Naive B cell (primary cell): ENCODE data around the gene TRAF3. TPM values are rescaled to one million over a fixed set of nuclear protein-coding genes. Genes with fewer than 3 reads are reported as not detected.
"Not testable (repeated sequence)": the region's sequence is repeated elsewhere in the genome, so short reads cannot be mapped to it uniquely, and the experiment has no call there.

Experiments used
- ATAC-seq, 2 donors: fragments of 150-1000 bp; cut with Tn5 transposase; 2 replicates each; pipeline ENCODE4 v1.10.0; 2021; ENCODE audit warnings: low read depth in 2 of 2, mild to moderate bottlenecking in 2 of 2, moderate library complexity in 2 of 2
- DNase-seq: peaks from one replicate; pipeline ENCODE4 v3.0.0; 2022
- H3K27ac Mint-ChIP-seq, 6 donors: one replicate each; pipeline ENCODE4 v1.8.0; 2020 to 2022; ENCODE audit warnings: mild to moderate bottlenecking in 6 of 6, mixed read lengths in 6 of 6, moderate library complexity in 5 of 6, inconsistent platforms in 2 of 6
- H3K27me3 Mint-ChIP-seq, 3 donors: one replicate each; pipeline ENCODE4 v1.8.0; 2021 to 2022; ENCODE audit warnings: mixed read lengths in 3 of 3, mild to moderate bottlenecking in 1 of 3
- H3K36me3 Mint-ChIP-seq, 2 donors: one replicate each; pipeline ENCODE4 v1.8.0; 2020 to 2022; ENCODE audit warnings: mixed read lengths in 2 of 2, inconsistent platforms in 1 of 2, mild to moderate bottlenecking in 1 of 2
- H3K4me1 Mint-ChIP-seq, 3 donors: one replicate each; pipeline ENCODE4 v1.8.0; 2020 to 2022; ENCODE audit warnings: mixed read lengths in 3 of 3, inconsistent platforms in 1 of 3, mild to moderate bottlenecking in 1 of 3, moderate library complexity in 1 of 3
- H3K4me3 Mint-ChIP-seq, 8 donors: one replicate each; pipeline ENCODE4 v1.8.0; 2020 to 2022; ENCODE audit warnings: mild to moderate bottlenecking in 8 of 8, mixed read lengths in 8 of 8, moderate library complexity in 8 of 8, inconsistent platforms in 2 of 8
- H3K9me3 Mint-ChIP-seq, 7 donors: one replicate each; pipeline ENCODE4 v1.8.0; 2020 to 2022; ENCODE audit warnings: mixed read lengths in 7 of 7, mild to moderate bottlenecking in 5 of 7, inconsistent platforms in 2 of 7, moderate library complexity in 1 of 7
- polyA plus RNA-seq, 6 donors: library from polyadenylated mRNA; unstranded; fragments of 300-500 nt; fragmentation: Illumina TruSeq; gene quantifications; one replicate each; pipeline ENCODE4 v1.2.3, GENCODE V29; 2021; ENCODE audit warnings: low read depth in 6 of 6

The TRAF3 gene
- polyA plus RNA-seq, 6 donors from 2014 or later = 22.2 to 36.7 (median 27.0) TPM

- H3K9me3 Mint-ChIP-seq, DNase-seq, ATAC-seq, H3K4me1 Mint-ChIP-seq, H3K4me3 Mint-ChIP-seq, H3K27me3 Mint-ChIP-seq, H3K27ac Mint-ChIP-seq: not testable (repeated sequence)
- H3K36me3 Mint-ChIP-seq = peaks cover 8 to 23% of the 10 kb centered on the region in 2 donors
Measured at GRCh38 chr14:102877511-102877910, 100.3 kb downstream of the TRAF3 start.

- no peak overlapping the region for H3K4me3 Mint-ChIP-seq
- H3K4me1 Mint-ChIP-seq = peaks cover 0 to 9% (median 0%) of the 10 kb centered on the region in 3 donors
- peaks cover 8 to 23% of the 10 kb centered on the region in 2 donors for H3K36me3 Mint-ChIP-seq
- ATAC-seq = peak; percentile 42 to 43
- no peak for DNase-seq
- peak overlapping the region in 1 of 6 donors; percentile 70 for H3K27ac Mint-ChIP-seq
- H3K9me3 Mint-ChIP-seq = no peaks in the 10 kb centered on the region
- H3K27me3 Mint-ChIP-seq = no peaks in the 10 kb centered on the region
Measured at GRCh38 chr14:102878174-102878969, 101.1 kb downstream of the TRAF3 start.

- peak overlapping the region in 2 of 6 donors; percentile 20 to 70 for H3K27ac Mint-ChIP-seq
- ATAC-seq (no peak), DNase-seq (no peak)
- peaks cover 0 to 9% (median 0%) of the 10 kb centered on the region in 3 donors for H3K4me1 Mint-ChIP-seq
- H3K36me3 Mint-ChIP-seq = peaks cover 10 to 23% of the 10 kb centered on the region in 2 donors
- H3K9me3 Mint-ChIP-seq = no peaks in the 10 kb centered on the region
- H3K4me3 Mint-ChIP-seq = no peak overlapping the region
- H3K27me3 Mint-ChIP-seq = no peaks in the 10 kb centered on the region
Measured at GRCh38 chr14:102878970-102879460, 101.8 kb downstream of the TRAF3 start.

GRCh38 chr14:102882226-102882906 lies 105.1 kb downstream of the TRAF3 start:
- peaks cover 4 to 12% of the 10 kb centered on the region in 2 donors for H3K36me3 Mint-ChIP-seq

GRCh38 chr14:102883089-102883541 lies 105.9 kb downstream of the TRAF3 start:
- H3K27me3 Mint-ChIP-seq = no peaks in the 10 kb centered on the region
- H3K4me1 Mint-ChIP-seq = peaks cover 0 to 9% (median 0%) of the 10 kb centered on the region in 3 donors
- peaks cover 4 to 12% of the 10 kb centered on the region in 2 donors for H3K36me3 Mint-ChIP-seq
- ATAC-seq (no peak), DNase-seq (no peak)
- no peaks in the 10 kb centered on the region for H3K9me3 Mint-ChIP-seq
- H3K4me3 Mint-ChIP-seq = no peak overlapping the region
- peak overlapping the region in 1 of 6 donors; percentile 81 for H3K27ac Mint-ChIP-seq

More at GRCh38 chr14:102882226-102882906, 105.1 kb downstream of the TRAF3 start:
- DNase-seq (no peak), ATAC-seq (no peak)
- Mint-ChIP-seq H3K27me3 (no peaks in the 10 kb centered on the region), H3K4me3 (no peak overlapping the region), H3K27ac (peak overlapping the region in 3 of 6 donors; percentile 39 to 67 (median 40)), H3K9me3 (no peaks in the 10 kb centered on the region), H3K4me1 (peaks cover 0 to 9% (median 0%) of the 10 kb centered on the region in 3 donors)

- no peaks in the 10 kb centered on the region for H3K27me3 Mint-ChIP-seq
- no peak overlapping the region for H3K4me3 Mint-ChIP-seq
- H3K27ac Mint-ChIP-seq = peak overlapping the region in 1 of 6 donors; percentile 9
- peaks cover 0 to 9% (median 0%) of the 10 kb centered on the region in 3 donors for H3K4me1 Mint-ChIP-seq
- DNase-seq (no peak), ATAC-seq (no peak)
- peaks cover 4 to 12% of the 10 kb centered on the region in 2 donors for H3K36me3 Mint-ChIP-seq
- H3K9me3 Mint-ChIP-seq = no peaks in the 10 kb centered on the region
Measured at GRCh38 chr14:102883554-102883953, 106.3 kb downstream of the TRAF3 start.

GRCh38 chr14:102885737-102886447 lies 108.6 kb downstream of the TRAF3 start:
- peak overlapping the region in 2 of 6 donors; percentile 37 to 61 for H3K27ac Mint-ChIP-seq
- H3K9me3 Mint-ChIP-seq = no peaks in the 10 kb centered on the region
- DNase-seq (no peak), ATAC-seq (no peak)
- peaks cover 12% of the 10 kb centered on the region in 2 donors for H3K36me3 Mint-ChIP-seq
- H3K4me1 Mint-ChIP-seq = peaks cover 0 to 9% (median 0%) of the 10 kb centered on the region in 3 donors
- no peaks in the 10 kb centered on the region for H3K27me3 Mint-ChIP-seq
- no peak overlapping the region for H3K4me3 Mint-ChIP-seq

- peaks cover 0 to 18% of the 10 kb centered on the region in 2 donors for H3K36me3 Mint-ChIP-seq
- peak overlapping the region in 2 of 6 donors; percentile 6 to 18 for H3K27ac Mint-ChIP-seq
- H3K4me1 Mint-ChIP-seq = no peaks in the 10 kb centered on the region
- ATAC-seq = no peak
- no peak for DNase-seq
- H3K9me3 Mint-ChIP-seq = no peaks in the 10 kb centered on the region
- H3K27me3 Mint-ChIP-seq = no peaks in the 10 kb centered on the region
- H3K4me3 Mint-ChIP-seq = no peak overlapping the region
Measured at GRCh38 chr14:102888748-102889147, 111.5 kb downstream of the TRAF3 start.

- DNase-seq (no peak), ATAC-seq (no peak)
- H3K4me1 Mint-ChIP-seq = no peaks in the 10 kb centered on the region
- H3K36me3 Mint-ChIP-seq = peaks cover 0 to 14% of the 10 kb centered on the region in 2 donors
- no peaks in the 10 kb centered on the region for H3K27me3 Mint-ChIP-seq
- peak overlapping the region in 2 of 6 donors; percentile 33 to 44 for H3K27ac Mint-ChIP-seq
- H3K9me3 Mint-ChIP-seq = no peaks in the 10 kb centered on the region
- H3K4me3 Mint-ChIP-seq = no peak overlapping the region
Measured at GRCh38 chr14:102889615-102890014, 112.4 kb downstream of the TRAF3 start.

GRCh38 chr14:102891111-102891510 lies 113.9 kb downstream of the TRAF3 start:
- H3K27ac Mint-ChIP-seq = peak overlapping the region in 2 of 6 donors; percentile 33 to 59
- H3K36me3 Mint-ChIP-seq = peaks cover 0 to 21% of the 10 kb centered on the region in 2 donors
- no peak overlapping the region for H3K4me3 Mint-ChIP-seq
- no peaks in the 10 kb centered on the region for H3K4me1 Mint-ChIP-seq
- ATAC-seq = no peak
- no peak for DNase-seq
- no peaks in the 10 kb centered on the region for H3K9me3 Mint-ChIP-seq
- no peaks in the 10 kb centered on the region for H3K27me3 Mint-ChIP-seq

- Mint-ChIP-seq H3K27me3 (no peaks in the 10 kb centered on the region), H3K4me1 (no peaks in the 10 kb centered on the region), H3K9me3 (no peaks in the 10 kb centered on the region), H3K27ac (peak overlapping the region in 2 of 6 donors; percentile 19 to 59), H3K4me3 (no peak overlapping the region), H3K36me3 (peaks cover 0 to 21% of the 10 kb centered on the region in 2 donors)
- ATAC-seq = no peak
- no peak for DNase-seq
Measured at GRCh38 chr14:102891556-102891955, 114.3 kb downstream of the TRAF3 start.

- ATAC-seq = no peak
- H3K27me3 Mint-ChIP-seq = no peaks in the 10 kb centered on the region
- H3K36me3 Mint-ChIP-seq = peaks cover 0 to 21% of the 10 kb centered on the region in 2 donors
- no peak for DNase-seq
- no peak overlapping the region for H3K4me3 Mint-ChIP-seq
- H3K4me1 Mint-ChIP-seq = peaks cover 0 to 3% (median 0%) of the 10 kb centered on the region in 3 donors
- peak overlapping the region in 1 of 6 donors; percentile 48 for H3K27ac Mint-ChIP-seq
- no peaks in the 10 kb centered on the region for H3K9me3 Mint-ChIP-seq
Measured at GRCh38 chr14:102892651-102893050, 115.4 kb downstream of the TRAF3 start.

- no peaks in the 10 kb centered on the region for H3K27me3 Mint-ChIP-seq
- H3K27ac Mint-ChIP-seq = no peak overlapping the region
- no peak overlapping the region for H3K4me3 Mint-ChIP-seq
- peaks cover 4 to 11% (median 5%) of the 10 kb centered on the region in 3 donors for H3K4me1 Mint-ChIP-seq
- ATAC-seq = no peak
- no peaks in the 10 kb centered on the region for H3K9me3 Mint-ChIP-seq
- H3K36me3 Mint-ChIP-seq = peaks cover 3 to 23% of the 10 kb centered on the region in 2 donors
- no peak for DNase-seq
Measured at GRCh38 chr14:102893452-102893851, 116.2 kb downstream of the TRAF3 start.
